GM12878 (cell line): Measurements from ENCODE around the gene SLC6A2. TPM values are rescaled to one million over a fixed set of nuclear protein-coding genes. Genes with fewer than 3 reads are reported as not detected.

Experiments used
- ATAC-seq: fragments of 200-7000 bp; cut with Tn5 transposase; 3 replicates; pipeline ENCODE4 v1.9.1; 2020; ENCODE audit warnings: mild to moderate bottlenecking, moderate library complexity
- BruUV-seq: library from RNA; stranded (reverse); fragments of 400-500 nt; replicated peaks from 2 replicates; lab custom pipeline; 2021; lab: Mats Ljungman, UMichigan
- CTCF ChIA-PET: fragments of 300-600 bp; sonication (Branson Sonifier 250); formaldehyde crosslinking; extraction: SDS; loops from one replicate; lab custom pipeline; 2021; ENCODE audit warnings: inconsistent platforms; lab: Yijun Ruan, JAX
- POLR2A ChIA-PET: fragments of 350-600 bp; formaldehyde crosslinking; extraction: SDS; loops from one replicate; lab custom pipeline; 2021; ENCODE audit warnings: inconsistent platforms; lab: Charles Lee
- RAD21 ChIA-PET: fragments of 300-600 bp; sonication (Branson Sonifier 250); formaldehyde crosslinking; loops from one replicate; lab custom pipeline; 2023; ENCODE audit warnings: antibody characterized with exemption; ENCODE audit not compliant: unreplicated experiment; lab: Charles Lee
- SMC1A ChIA-PET: fragments of 300-600 bp; sonication (Branson Sonifier 250); formaldehyde crosslinking; loops from one replicate; lab custom pipeline; 2023; ENCODE audit not compliant: unreplicated experiment, uncharacterized antibody; lab: Charles Lee
- DNase-seq: peaks from one replicate; pipeline ENCODE4 v3.0.0-alpha.2; 2011; ENCODE audit warnings: low read depth, low spot score
- FAIRE-seq: peaks from 3 replicates; lab custom pipeline; 2011; peaks lifted over from hg19 to GRCh38; lab: Jason Lieb, UNC
- H2AFZ ChIP-seq: 2 replicates; pipeline ENCODE4 v1.6.0; 2011; ENCODE audit warnings: low read depth, low read length, control low read depth; ENCODE audit not compliant: control insufficient read depth
- H3K27ac ChIP-seq: 2 replicates; pipeline ENCODE4 v1.5.1; 2011; ENCODE audit warnings: control low read depth; ENCODE audit not compliant: control insufficient read depth, insufficient read depth
- H3K27me3 ChIP-seq, 2 experiments: replicated peaks in 1 of 2; 2 replicates each; pipeline versions ENCODE4 v1.6.0 to v1.6.1; 2011; ENCODE audit warnings: low read length in 1 of 2; ENCODE audit not compliant: control insufficient read depth in 2 of 2, insufficient read depth in 2 of 2
- H3K36me3 ChIP-seq, 2 experiments: 2 replicates each; pipeline ENCODE4 v1.5.1; 2011; ENCODE audit warnings: low read length in 1 of 2; ENCODE audit not compliant: control insufficient read depth in 2 of 2, insufficient read depth in 2 of 2
- H3K4me1 ChIP-seq: 2 replicates; pipeline ENCODE4 v1.6.1; 2011; ENCODE audit warnings: mild to moderate bottlenecking, low read length, moderate library complexity, mixed read lengths; ENCODE audit not compliant: control insufficient read depth, insufficient read depth
- H3K4me2 ChIP-seq: 2 replicates; pipeline ENCODE4 v1.6.0; 2011; ENCODE audit warnings: control low read depth; ENCODE audit not compliant: control insufficient read depth, insufficient read depth
- H3K4me3 ChIP-seq: fragments of 200-600 bp; sonication (generic); 2 replicates; pipeline ENCODE4 v1.5.1; 2016
- H3K79me2 ChIP-seq: 2 replicates; pipeline ENCODE4 v1.6.0; 2011; ENCODE audit warnings: low read length; ENCODE audit not compliant: control insufficient read depth, insufficient read depth
- H3K9ac ChIP-seq: 2 replicates; pipeline ENCODE4 v1.8.0; 2011; ENCODE audit warnings: low read length, control low read depth, mixed read lengths; ENCODE audit not compliant: control insufficient read depth, insufficient read depth
- H3K9me3 ChIP-seq: replicated peaks from 3 replicates; pipeline ENCODE4 v1.5.1; 2011; ENCODE audit warnings: mild to moderate bottlenecking, low read length; ENCODE audit not compliant: control insufficient read depth, insufficient read depth
- H4K20me1 ChIP-seq: 2 replicates; pipeline ENCODE4 v1.6.0; 2011; ENCODE audit not compliant: control insufficient read depth, insufficient read depth
- ATF7 ChIP-seq: fragments of 450-650 bp; IDR thresholded peaks from 2 replicates; pipeline ENCODE4 v1.6.1; 2016; ENCODE audit warnings: low read depth, mild to moderate bottlenecking
- HCFC1 ChIP-seq: fragments of 150-350 bp; IDR thresholded peaks from 2 replicates; pipeline ENCODE4 v1.6.1; 2014; ENCODE audit warnings: low read length
- MTA2 ChIP-seq: fragments of 450-650 bp; IDR thresholded peaks from 2 replicates; pipeline ENCODE4 v1.6.1; 2016; ENCODE audit warnings: low read depth, mild to moderate bottlenecking, moderate library complexity
- MYC ChIP-seq: IDR thresholded peaks from 2 replicates; pipeline ENCODE4 v1.6.1; 2011; ENCODE audit warnings: mild to moderate bottlenecking, low read length, moderate library complexity, inconsistent platforms; ENCODE audit not compliant: insufficient read depth, insufficient replicate concordance, insufficient read length, severe bottlenecking
- REST ChIP-seq: IDR thresholded peaks from 2 replicates; pipeline ENCODE4 v1.6.1; 2012; ENCODE audit warnings: mild to moderate bottlenecking, low read depth, low read length
- SIX5 ChIP-seq: IDR thresholded peaks from 2 replicates; pipeline ENCODE4 v1.6.1; 2011; ENCODE audit warnings: mild to moderate bottlenecking, low read depth, low read length, moderate library complexity; ENCODE audit not compliant: severe bottlenecking
- ZBTB4 ChIP-seq: fragments of 450-650 bp; formaldehyde crosslinking; IDR thresholded peaks from 2 replicates; pipeline ENCODE4 v1.4.0; 2022; ENCODE audit warnings: mild to moderate bottlenecking, moderate library complexity
- WGBS: methylation state at CpG from one replicate; pipeline ENCODE4 v1.1.6; 2016; ENCODE audit warnings: low lambda C conversion rate; ENCODE audit not compliant: insufficient replicate concordance, insufficient coverage; ENCODE audit errors: missing lambda C conversion rate; 5-methylcytosine and 5-hydroxymethylcytosine counted together
- in situ Hi-C: fragments of 300-500 bp; cut with MboI; formaldehyde crosslinking; loops from 9 replicates; pipeline ENCODE4 v1.14.3; 2018; ENCODE audit warnings: mixed read lengths
- intact Hi-C: fragments of 100-400 bp; cut with micrococcal nuclease; formaldehyde crosslinking; loops from one replicate; pipeline ENCODE4 v1.14.2; 2022; ENCODE audit not compliant: unreplicated experiment
- polyA plus RNA-seq, 11 experiments: library from polyadenylated mRNA; depleted of rRNA in 4 of 11; unstranded in 6 of 11; stranded (reverse) in 5 of 11; fragments of >200 nt; fragmentation: Nextera tagmentation in 4 of 11; fragmentation: Illumina TruSeq in 1 of 11; extraction: Ambion mirVana in 4 of 11; extraction: Trizol in 1 of 11; gene quantifications; 1 replicate in 1 of 11; 2 replicates in 10 of 11; pipeline versions ENCODE4 v1.2.1 to v1.2.3, GENCODE V29; 2011 to 2016; ENCODE audit warnings: inconsistent platforms in 2 of 11, missing spikeins in 2 of 11, low read depth in 1 of 11
- total RNA-seq, 4 experiments: library from RNA; depleted of rRNA in 3 of 4; stranded (reverse); fragments of >200 nt in 3 of 4; fragmentation: Illumina TruSeq in 1 of 4; extraction: Trizol in 1 of 4; gene quantifications; 2 replicates each; pipeline versions ENCODE4 v1.2.1 to v1.2.3, GENCODE V29; 2013 to 2021

Gene SLC6A2
- total and polyA plus RNA-seq, 10 of the 15 experiments (the other 5 are each of a cell fraction or from before 2014, with no cell fraction given) = not detected

GRCh38 chr16:55643161-55643970 is 12.4 kb upstream of the SLC6A2 start:
- Histone ChIP-seq H3K4me3 (no peak overlapping the region), H3K27ac (no peak overlapping the region), H3K36me3 (no peaks in the 10 kb centered on the region), H2AFZ (no peak overlapping the region), H3K79me2 (no peaks in the 10 kb centered on the region), H3K4me2 (no peak overlapping the region), H3K9ac (no peak overlapping the region), H3K9me3 (no peaks in the 10 kb centered on the region), H3K27me3 (no peaks in the 10 kb centered on the region; a peak in 2 of 4 replicates), H3K4me1 (no peaks in the 10 kb centered on the region), H4K20me1 (no peaks in the 10 kb centered on the region)
- no TSS peak for BruUV-seq
- in situ Hi-C loops (no loop called here), intact Hi-C loops (no loop called here)
- ATAC-seq (no peak), FAIRE-seq (no peak), DNase-seq (no peak)
- ChIA-PET POLR2A (no interaction called here), RAD21 (no interaction called here), CTCF (no interaction called here), SMC1A (no interaction called here)
- TF ChIP-seq HCFC1 = no peak
- no peak for TF ChIP-seq SIX5
- no peak for TF ChIP-seq ATF7
- TF ChIP-seq MYC = no peak
- TF ChIP-seq MTA2 = no peak
- no peak for TF ChIP-seq ZBTB4 (CRISPR knock-in tag)
- TF ChIP-seq REST = no peak
- WGBS = 5% methylated on average over 11 of the region's 11 CpGs
